H9 (cell line): ENCODE data around the gene AMZ2. TPM values are rescaled to one million over a fixed set of nuclear protein-coding genes. Genes with fewer than 3 reads are reported as not detected.

Source experiments
- DNase-seq: peaks from one replicate; pipeline ENCODE4 v3.0.0-alpha.2; 2017
- H2AFZ ChIP-seq: one replicate; pipeline ENCODE4 v1.6.1; 2013; ENCODE audit warnings: mild to moderate bottlenecking, low read length, control low read depth, moderate library complexity
- H2AK5ac ChIP-seq: 2 replicates; pipeline ENCODE4 v1.6.1; 2013; ENCODE audit warnings: low read length, control low read depth, mixed read lengths; ENCODE audit not compliant: insufficient read length
- H2BK120ac ChIP-seq: one replicate; pipeline ENCODE4 v1.6.1; 2013; ENCODE audit warnings: low read depth, mild to moderate bottlenecking, low read length, control low read depth, inconsistent platforms; ENCODE audit not compliant: poor library complexity, severe bottlenecking
- H2BK12ac ChIP-seq: 2 replicates; pipeline ENCODE4 v1.6.1; 2013; ENCODE audit warnings: low read length, control low read depth, mixed read lengths, low read depth; ENCODE audit not compliant: insufficient read length
- H2BK15ac ChIP-seq: 2 replicates; pipeline ENCODE4 v1.6.1; 2013; ENCODE audit warnings: low read depth, low read length, control low read depth
- H2BK20ac ChIP-seq: one replicate; pipeline ENCODE4 v1.6.1; 2013; ENCODE audit warnings: low read depth, mild to moderate bottlenecking, low read length, control low read depth, inconsistent platforms; ENCODE audit not compliant: poor library complexity, severe bottlenecking
- H2BK5ac ChIP-seq: 2 replicates; pipeline ENCODE4 v1.6.1; 2013; ENCODE audit warnings: low read length, control low read depth, mixed read lengths; ENCODE audit not compliant: insufficient read length
- H3K14ac ChIP-seq: 2 replicates; pipeline ENCODE4 v1.6.1; 2013; ENCODE audit warnings: low read length, control low read depth; ENCODE audit not compliant: insufficient read depth
- H3K18ac ChIP-seq: 2 replicates; pipeline ENCODE4 v1.6.1; 2013; ENCODE audit warnings: low read depth, mild to moderate bottlenecking, mixed read lengths, low read length, control low read depth; ENCODE audit not compliant: insufficient read length
- H3K23ac ChIP-seq: 2 replicates; pipeline ENCODE4 v1.6.1; 2013; ENCODE audit warnings: low read length, control low read depth, mixed read lengths, low read depth; ENCODE audit not compliant: insufficient read length
- H3K23me2 ChIP-seq: 2 replicates; pipeline ENCODE4 v1.6.1; 2013; ENCODE audit warnings: low read depth, mild to moderate bottlenecking, mixed read lengths, low read length, control low read depth; ENCODE audit not compliant: insufficient read length, poor library complexity, severe bottlenecking
- H3K27ac ChIP-seq: 2 replicates; pipeline ENCODE4 v1.5.1; 2013; ENCODE audit warnings: low read length, control low read depth, mixed read lengths, low read depth; ENCODE audit not compliant: insufficient read length
- H3K27me3 ChIP-seq: 2 replicates; pipeline ENCODE4 v1.6.1; 2013; ENCODE audit warnings: low read length, control low read depth, inconsistent platforms; ENCODE audit not compliant: insufficient read depth
- H3K4ac ChIP-seq: 2 replicates; pipeline ENCODE4 v1.6.1; 2013; ENCODE audit warnings: low read depth, mild to moderate bottlenecking, control low read depth, inconsistent platforms, low read length, moderate library complexity
- H3K4me1 ChIP-seq: 2 replicates; pipeline ENCODE4 v1.6.1; 2013; ENCODE audit warnings: low read length, control low read depth, inconsistent platforms; ENCODE audit not compliant: insufficient read depth
- H3K4me2 ChIP-seq: 2 replicates; pipeline ENCODE4 v1.6.1; 2013; ENCODE audit warnings: low read length, control low read depth, mixed read lengths; ENCODE audit not compliant: insufficient read length, insufficient read depth
- H3K56ac ChIP-seq: 2 replicates; pipeline ENCODE4 v1.6.1; 2013; ENCODE audit warnings: low read depth, mild to moderate bottlenecking, mixed read lengths, low read length, control low read depth; ENCODE audit not compliant: insufficient read length
- H3K79me1 ChIP-seq: 2 replicates; pipeline ENCODE4 v1.6.1; 2013; ENCODE audit warnings: low read depth, mild to moderate bottlenecking, moderate library complexity, low read length, control low read depth, inconsistent platforms; ENCODE audit not compliant: insufficient read depth, poor library complexity, severe bottlenecking
- H3K79me2 ChIP-seq: 2 replicates; pipeline ENCODE4 v1.6.1; 2013; ENCODE audit warnings: low read length, control low read depth, inconsistent platforms; ENCODE audit not compliant: insufficient read depth
- H3K9ac ChIP-seq: 2 replicates; pipeline ENCODE4 v1.6.1; 2013; ENCODE audit warnings: low read length, control low read depth, mixed read lengths; ENCODE audit not compliant: insufficient read length; ENCODE audit errors: extremely low read depth
- H3K9me3 ChIP-seq: one replicate; pipeline ENCODE4 v1.6.1; 2013; ENCODE audit warnings: low read depth, low read length, inconsistent platforms; ENCODE audit not compliant: control insufficient read depth
- H3T11ph ChIP-seq: one replicate; pipeline ENCODE4 v1.6.1; 2013; ENCODE audit warnings: mild to moderate bottlenecking, low read length, control low read depth, inconsistent platforms
- H4K20me1 ChIP-seq: one replicate; pipeline ENCODE4 v1.6.1; 2013; ENCODE audit not compliant: control insufficient read depth, insufficient read length, insufficient read depth
- H4K5ac ChIP-seq: 2 replicates; pipeline ENCODE4 v1.6.1; 2013; ENCODE audit warnings: low read depth, mild to moderate bottlenecking, mixed read lengths, low read length, control low read depth; ENCODE audit not compliant: insufficient read length
- H4K8ac ChIP-seq: replicated peaks from 2 replicates; pipeline ENCODE4 v1.6.1; 2013; ENCODE audit warnings: low read length, control low read depth, mixed read lengths, low read depth; ENCODE audit not compliant: insufficient read length
- H4K91ac ChIP-seq: 2 replicates; pipeline ENCODE4 v1.6.1; 2013; ENCODE audit warnings: low read depth, mild to moderate bottlenecking, moderate library complexity, mixed read lengths, low read length, control low read depth; ENCODE audit not compliant: insufficient read length
- H3K27ac Mint-ChIP-seq, 3 experiments: 2 replicates in 2 of 3; 3 replicates in 1 of 3; pipeline ENCODE4 v1.8.0; 2020 to 2021; ENCODE audit warnings: mixed read lengths in 3 of 3, mild to moderate bottlenecking in 1 of 3, moderate library complexity in 1 of 3
- H3K27me3 Mint-ChIP-seq: 2 replicates; pipeline ENCODE4 v1.8.0; 2021; ENCODE audit warnings: low read depth, mild to moderate bottlenecking, moderate library complexity, mixed read lengths
- H3K36me3 Mint-ChIP-seq, 3 experiments: 2 replicates in 2 of 3; 3 replicates in 1 of 3; pipeline ENCODE4 v1.8.0; 2020 to 2021; ENCODE audit warnings: low read depth in 3 of 3, mixed read lengths in 3 of 3; ENCODE audit not compliant: insufficient read depth in 1 of 3
- H3K4me1 Mint-ChIP-seq, 2 experiments: 2 replicates each; pipeline ENCODE4 v1.8.0; 2020; ENCODE audit warnings: mixed read lengths in 2 of 2
- H3K4me3 Mint-ChIP-seq, 2 experiments: 2 replicates in 1 of 2; 3 replicates in 1 of 2; pipeline ENCODE4 v1.8.0; 2020 to 2021; ENCODE audit warnings: mild to moderate bottlenecking in 2 of 2, mixed read lengths in 2 of 2, moderate library complexity in 1 of 2
- H3K9me3 Mint-ChIP-seq, 2 experiments: 2 replicates in 1 of 2; 3 replicates in 1 of 2; pipeline ENCODE4 v1.8.0; 2020; ENCODE audit warnings: mild to moderate bottlenecking in 2 of 2, mixed read lengths in 2 of 2, moderate library complexity in 1 of 2
- CTCF ChIP-seq: fragments of 200-600 bp; sonication (generic); conservative IDR thresholded peaks from 3 replicates; pipeline ENCODE4 v1.8.0; 2021; ENCODE audit warnings: antibody characterized with exemption, mild to moderate bottlenecking
- WGBS: extraction: QIAGEN DNeasy Blood & Tissue Kit; methylation state at CpG from one replicate; pipeline ENCODE4 v1.1.7; 2013; ENCODE audit warnings: missing lambda C conversion rate, low lambda C conversion rate, mixed read lengths; ENCODE audit not compliant: insufficient read length; ENCODE audit errors: extremely low coverage; 5-methylcytosine and 5-hydroxymethylcytosine counted together
- total RNA-seq: library from RNA; stranded (reverse); gene quantifications from 2 replicates; pipeline ENCODE4 v1.2.1, GENCODE V29; 2021

The AMZ2 gene
- total RNA-seq, 1 experiment from 2014 or later: 82.6 TPM

- Mint-ChIP-seq H3K4me1 (peaks cover 36 to 40% of the 10 kb centered on the region in 2 experiments), H3K9me3 (no peaks in the 10 kb centered on the region), H3K4me3 (peak overlapping the region in 1 of 2 experiments; percentile 35; a peak in 2 of 5 replicates), H3K27me3 (peaks cover 61% of the 10 kb centered on the region), H3K36me3 (peaks cover 0 to 1% (median 0%) of the 10 kb centered on the region in 3 experiments; a peak in 1 of 7 replicates), H3K27ac (no peak overlapping the region)
- Histone ChIP-seq H3K79me2 (no peaks in the 10 kb centered on the region), H3K23ac (no peak overlapping the region), H3K4me2 (no peak overlapping the region), H3K18ac (no peak overlapping the region), H4K20me1 (no peaks in the 10 kb centered on the region), H2BK20ac (no peak overlapping the region), H3K4me1 (peaks cover 2% of the 10 kb centered on the region), H3K79me1 (no peaks in the 10 kb centered on the region), H2BK5ac (no peak overlapping the region), H2BK15ac (no peak overlapping the region), H3K27ac (no peak overlapping the region), H3K9me3 (no peaks in the 10 kb centered on the region), H4K5ac (no peak overlapping the region), H3K9ac (no peak overlapping the region), H3K56ac (no peak overlapping the region), H3T11ph (no peak overlapping the region), H2BK12ac (no peak overlapping the region), H2BK120ac (no peak overlapping the region), H3K4ac (no peak overlapping the region), H4K91ac (no peak overlapping the region), H2AFZ (no peak overlapping the region), H2AK5ac (no peak overlapping the region), H3K27me3 (peaks cover 21% of the 10 kb centered on the region; the same call in 1 of the 2 replicates), H4K8ac (no peak overlapping the region), H3K23me2 (peaks cover 19% of the 10 kb centered on the region), H3K14ac (no peak overlapping the region)
- no peak for DNase-seq
- WGBS: no CpG with 5 or more reads among the region's 7 CpGs
- peak; percentile 33; the same call in 2 of the 3 replicates for TF ChIP-seq CTCF
Observed at GRCh38 chr17:68288804-68289203, 41.0 kb downstream of the AMZ2 start.
